ENCODE results near the gene AATK.

- TF ChIP-seq CTCF (IDR thresholded peaks at IDR 0.05) (no peak), POLR2A (IDR thresholded peaks at IDR 0.05) (no peak)
These were observed 69.3 kb downstream of the AATK start for GRCh38 chr17:81096741-81097133.
